HepG2 (cell line): Measurements from ENCODE around the gene BCAS3. TPM values are rescaled to one million over a fixed set of nuclear protein-coding genes. Genes with fewer than 3 reads are reported as not detected.

Source experiments
- ATF7 ChIP-seq, 2 experiments: fragments of 450-650 bp in 1 of 2; sonication (generic) in 1 of 2; formaldehyde crosslinking in 1 of 2; IDR thresholded peaks; 2 replicates each; pipeline versions ENCODE4 v1.4.0 to v1.6.1; 2016 to 2020; ENCODE audit warnings: antibody characterized with exemption in 1 of 2, mild to moderate bottlenecking in 1 of 2, missing genetic modification reagents in 1 of 2
- CTCF ChIP-seq: sonication (generic); formaldehyde crosslinking; IDR thresholded peaks from 2 replicates; pipeline ENCODE4 v1.5.0; 2020; ENCODE audit warnings: mild to moderate bottlenecking, missing genetic modification reagents, moderate library complexity
- ERF ChIP-seq: IDR thresholded peaks from 2 replicates; pipeline ENCODE4 v1.6.1; 2018; ENCODE audit warnings: missing biosample characterization, missing genetic modification reagents
- ETV5 ChIP-seq: IDR thresholded peaks from 2 replicates; pipeline ENCODE4 v1.6.1; 2018; ENCODE audit warnings: missing biosample characterization, missing genetic modification reagents, inconsistent platforms, borderline replicate concordance
- HNF1A ChIP-seq, 2 experiments: sonication (generic) in 1 of 2; formaldehyde crosslinking in 1 of 2; IDR thresholded peaks; 2 replicates each; pipeline versions ENCODE4 v1.4.0 to v1.6.1; 2016 to 2020; ENCODE audit warnings: borderline replicate concordance in 1 of 2, low read depth in 1 of 2, mild to moderate bottlenecking in 1 of 2, missing genetic modification reagents in 1 of 2
- HNF4G ChIP-seq, 2 experiments: sonication (generic) in 1 of 2; formaldehyde crosslinking in 1 of 2; IDR thresholded peaks; 2 replicates each; pipeline versions ENCODE4 v1.4.0 to v1.6.1; 2011 to 2020; ENCODE audit warnings: borderline replicate concordance in 2 of 2, low read depth in 2 of 2, mild to moderate bottlenecking in 2 of 2, low read length in 1 of 2, missing genetic modification reagents in 1 of 2, moderate library complexity in 1 of 2
- NCOA2 ChIP-seq: sonication (generic); formaldehyde crosslinking; IDR thresholded peaks from 2 replicates; pipeline ENCODE4 v1.8.0; 2022; ENCODE audit warnings: inconsistent platforms
- SP4 ChIP-seq: sonication (generic); formaldehyde crosslinking; IDR thresholded peaks from 2 replicates; pipeline ENCODE4 v1.8.1; 2023; ENCODE audit warnings: mild to moderate bottlenecking, missing genetic modification reagents
- ZNF292 ChIP-seq: sonication (generic); formaldehyde crosslinking; IDR thresholded peaks from 2 replicates; pipeline ENCODE4 v1.8.1; 2022; ENCODE audit warnings: mild to moderate bottlenecking, low read depth, missing genetic modification reagents, borderline replicate concordance
- ZNF543 ChIP-seq: sonication (generic); formaldehyde crosslinking; IDR thresholded peaks from 2 replicates; pipeline ENCODE4 v1.4.0; 2020; ENCODE audit warnings: mild to moderate bottlenecking, missing genetic modification reagents
- ZNF574 ChIP-seq: sonication (generic); formaldehyde crosslinking; IDR thresholded peaks from 2 replicates; pipeline ENCODE4 v1.4.0; 2020; ENCODE audit warnings: missing genetic modification reagents
- ZNF580 ChIP-seq: IDR thresholded peaks from 2 replicates; pipeline ENCODE4 v1.6.1; 2016; ENCODE audit warnings: low read depth, borderline replicate concordance
- ZSCAN25 ChIP-seq: sonication (generic); formaldehyde crosslinking; IDR thresholded peaks from 2 replicates; pipeline ENCODE4 v1.8.0; 2022; ENCODE audit warnings: mild to moderate bottlenecking, missing genetic modification reagents
- ZSCAN9 ChIP-seq: IDR thresholded peaks from 2 replicates; pipeline ENCODE4 v1.6.1; 2016; ENCODE audit warnings: borderline replicate concordance
- polyA plus RNA-seq, 8 experiments: library from polyadenylated mRNA; depleted of rRNA in 3 of 8; stranded (reverse) in 7 of 8; unstranded in 1 of 8; fragments of >200 nt; fragmentation: Illumina TruSeq in 4 of 8; extraction: Trizol in 4 of 8; gene quantifications; 2 replicates each; pipeline versions ENCODE4 v1.2.1 to v1.2.3, GENCODE V29; 2011 to 2016; ENCODE audit warnings: low read depth in 4 of 8, missing spikeins in 1 of 8, mixed read lengths in 1 of 8; ENCODE audit not compliant: insufficient read depth in 1 of 8
- total RNA-seq, 5 experiments: library from RNA; depleted of rRNA; stranded (reverse); fragments of >200 nt; fragmentation: Illumina TruSeq; extraction: Trizol; gene quantifications; 2 replicates each; pipeline ENCODE4 v1.2.3, GENCODE V29; 2016; ENCODE audit warnings: low read depth in 1 of 5
- TF ChIP-seq, protein P1 (sequence below): sonication (generic); formaldehyde crosslinking; IDR thresholded peaks from 2 replicates; pipeline ENCODE4 v1.8.0; 2022; ENCODE audit warnings: missing genetic modification reagents, mild to moderate bottlenecking, borderline replicate concordance

The BCAS3 gene
- total and polyA plus RNA-seq, 2 of the 13 experiments (the other 11 are each of a cell fraction or from before 2014, with no cell fraction given), result 10.7 to 11.2 TPM

DNA sequence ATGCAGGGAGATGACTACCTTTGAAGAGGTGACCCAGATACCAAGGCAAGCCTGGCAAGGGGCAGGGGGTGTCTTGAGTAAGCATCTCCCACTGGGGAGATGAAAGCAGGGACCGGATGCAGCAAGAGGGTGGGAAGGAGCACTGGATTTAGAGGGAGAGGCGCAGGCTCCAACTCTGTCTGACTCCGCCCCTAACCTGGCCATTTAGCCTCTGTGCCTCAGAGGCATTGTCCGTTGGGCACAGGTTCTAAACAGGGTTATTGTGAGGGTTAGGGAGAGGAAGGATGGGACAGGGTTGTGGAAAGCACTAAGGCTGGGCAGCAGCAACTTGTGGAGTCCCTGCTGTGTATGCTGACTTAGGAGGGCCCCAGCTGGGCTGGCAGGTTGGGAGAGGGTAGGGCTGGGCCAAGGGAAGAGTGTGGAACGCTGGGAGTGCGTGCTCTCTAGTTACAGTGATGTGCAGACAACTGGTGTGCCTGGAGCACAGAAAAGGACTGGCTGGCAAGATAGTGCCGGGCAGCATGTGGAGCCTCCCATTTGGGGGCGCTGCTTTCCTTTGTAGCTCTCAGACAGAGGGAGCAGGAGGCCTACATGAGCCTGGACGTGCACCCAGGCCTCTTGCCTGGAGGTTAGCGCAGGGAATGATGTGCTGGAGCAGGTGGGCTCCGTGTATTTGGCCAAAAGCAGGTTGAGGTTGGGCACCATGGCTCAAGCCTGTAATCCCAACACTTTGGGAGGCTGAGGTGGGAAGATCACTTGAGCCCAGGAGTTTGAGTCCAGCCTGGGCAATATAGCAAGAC is 748.2 kb downstream of the BCAS3 start (continued):
- peak; percentile 66; the same call in 1 of the 2 replicates for TF ChIP-seq ZSCAN9 (CRISPR knock-in tag)
- peak; percentile 83; the same call in 1 of the 2 replicates for TF ChIP-seq ERF (CRISPR knock-in tag)
- TF ChIP-seq ETV5 (CRISPR knock-in tag), result peak; percentile 52; the same call in 1 of the 2 replicates
- TF ChIP-seq, protein P1, sequence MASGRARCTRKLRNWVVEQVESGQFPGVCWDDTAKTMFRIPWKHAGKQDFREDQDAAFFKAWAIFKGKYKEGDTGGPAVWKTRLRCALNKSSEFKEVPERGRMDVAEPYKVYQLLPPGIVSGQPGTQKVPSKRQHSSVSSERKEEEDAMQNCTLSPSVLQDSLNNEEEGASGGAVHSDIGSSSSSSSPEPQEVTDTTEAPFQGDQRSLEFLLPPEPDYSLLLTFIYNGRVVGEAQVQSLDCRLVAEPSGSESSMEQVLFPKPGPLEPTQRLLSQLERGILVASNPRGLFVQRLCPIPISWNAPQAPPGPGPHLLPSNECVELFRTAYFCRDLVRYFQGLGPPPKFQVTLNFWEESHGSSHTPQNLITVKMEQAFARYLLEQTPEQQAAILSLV (CRISPR knock-in tag), result peak; percentile 61; the same call in 1 of the 2 replicates
- TF ChIP-seq HNF1A (IDR thresholded peaks at IDR 0.05; ENCODE audit: low read depth), result no peak
- TF ChIP-seq HNF1A (CRISPR knock-in tag; IDR thresholded peaks at IDR 0.05; ENCODE audit: borderline replicate concordance), result 0 out of 2 replicates have a peak, but pooled peaks have one; percentile 40
- no peak for TF ChIP-seq HNF4G (IDR thresholded peaks at IDR 0.05; ENCODE audit: borderline replicate concordance, low read depth, low read length)
- TF ChIP-seq HNF4G (CRISPR knock-in tag; IDR thresholded peaks at IDR 0.05; ENCODE audit: borderline replicate concordance, low read depth), result peak; percentile 43; the same call in 1 of the 2 replicates
- TF ChIP-seq CTCF (CRISPR knock-in tag), result peak; percentile 98
- peak; percentile 68; the same call in 1 of the 2 replicates for TF ChIP-seq ZNF580 (CRISPR knock-in tag)
- TF ChIP-seq ZNF543, result 0 out of 2 replicates have a peak, but pooled peaks have one; percentile 3
- TF ChIP-seq ATF7 (IDR thresholded peaks at IDR 0.05), result no peak
- peak; percentile 20; the same call in 1 of the 2 replicates for TF ChIP-seq ATF7 (CRISPR knock-in tag; IDR thresholded peaks at IDR 0.05)
- TF ChIP-seq ZNF292 (CRISPR knock-in tag), result peak; percentile 53; the same call in 1 of the 2 replicates
- peak; percentile 30; the same call in 1 of the 2 replicates for TF ChIP-seq SP4 (CRISPR knock-in tag)
- TF ChIP-seq ZNF574 (CRISPR knock-in tag), result peak; percentile 48
- no peak for TF ChIP-seq NCOA2
- TF ChIP-seq ZSCAN25 (CRISPR knock-in tag), result 0 out of 2 replicates have a peak, but pooled peaks have one; percentile 15
